ENCODE data around the gene NUFIP1. TPM values are rescaled to one million over a fixed set of nuclear protein-coding genes. Genes with fewer than 3 reads are reported as not detected.
"Not testable (repeated sequence)": the region's sequence is repeated elsewhere in the genome, so short reads cannot be mapped to it uniquely, and the experiment has no call there.

Gene NUFIP1
- total RNA-seq, 1 donor from 2014 or later = 2.6 TPM

GRCh38 chr13:44899967-44900366, 89.3 kb downstream of the NUFIP1 start:
- no peak for DNase-seq
- ATAC-seq (ENCODE audit: poor library complexity) = no peak
- intact Hi-C loops (cut with DNase I) = no loop called here

GRCh38 chr13:44898308-44898707, 91.0 kb downstream of the NUFIP1 start:
- DNase-seq; ATAC-seq (ENCODE audit: poor library complexity); intact Hi-C loops (cut with DNase I): not testable (repeated sequence)

- intact Hi-C loops (cut with DNase I) = no loop called here
- no peak for DNase-seq
- no peak for ATAC-seq (ENCODE audit: poor library complexity)
These were observed 93.3 kb downstream of the NUFIP1 start for GRCh38 chr13:44895953-44896335.

GRCh38 chr13:44895264-44895952, 93.9 kb downstream of the NUFIP1 start:
- no peak for ATAC-seq (ENCODE audit: poor library complexity)
- no peak for DNase-seq

GRCh38 chr13:44894001-44894770, 95.1 kb downstream of the NUFIP1 start:
- intact Hi-C loops (cut with DNase I) = no loop called here
- DNase-seq (no peak), ATAC-seq (ENCODE audit: poor library complexity) (peak; percentile 66)

More at GRCh38 chr13:44895264-44895952, 93.9 kb downstream of the NUFIP1 start:
- intact Hi-C loops (cut with DNase I) = no loop called here

Other genes with a start within 250 kb of the NUFIP1 start
- gene GPALPP1, start 67 bp upstream of the NUFIP1 start, total RNA-seq = 9.4 TPM
- 22.3 TPM for gene GTF2F2, start 131.0 kb upstream of the NUFIP1 start, total RNA-seq
- gene KCTD4, start 211.6 kb upstream of the NUFIP1 start, total RNA-seq = not detected

Measured in Right ventricle myocardium superior (tissue), 1 donor.